Caki2 (cell line): Measurements from ENCODE around the gene CLMP. TPM values are rescaled to one million over a fixed set of nuclear protein-coding genes. Genes with fewer than 3 reads are reported as not detected.
A peak's percentile ranks its signal among the peaks of the same experiment; 100 is the strongest.
"Not testable (repeated sequence)": the region's sequence is repeated elsewhere in the genome, so short reads cannot be mapped to it uniquely, and the experiment has no call there.

Experiments used
- DNase-seq: peaks from one replicate; pipeline ENCODE4 v3.0.0-alpha.2; 2015; ENCODE audit warnings: low read depth
- in situ Hi-C: cut with HindIII; loops from 2 replicates; pipeline ENCODE4 v1.10.0; 2016; ENCODE audit warnings: low sequenced_read_pairs, low pct_unique_long_range_greater_than_20kb, mixed read lengths
- total RNA-seq: library from RNA; depleted of rRNA; stranded (reverse); fragments of >200 nt; shearing (Covaris generic); gene quantifications from 2 replicates; pipeline ENCODE4 v1.2.3, GENCODE V29; 2014; ENCODE audit warnings: low replicate concordance

CLMP gene
- total RNA-seq, 1 experiment from 2014 or later = 1.5 TPM

GRCh38 chr11:123221096-123221561 lies 26.1 kb upstream of the CLMP start:
- DNase-seq = no peak
- in situ Hi-C loops = no loop called here

- DNase-seq = no peak
- in situ Hi-C loops = no loop called here
Observed at GRCh38 chr11:123219066-123219690, 24.1 kb upstream of the CLMP start.

- in situ Hi-C loops = no loop called here
- peak; percentile 49 for DNase-seq
Observed at GRCh38 chr11:123218451-123218850, 23.4 kb upstream of the CLMP start.

- in situ Hi-C loops = no loop called here
- DNase-seq = peak; percentile 68
Observed at GRCh38 chr11:123217897-123218296, 22.8 kb upstream of the CLMP start.

GRCh38 chr11:123216249-123216648 lies 21.2 kb upstream of the CLMP start:
- DNase-seq = no peak
- in situ Hi-C loops = no loop called here

- DNase-seq = no peak
- in situ Hi-C loops = no loop called here
Observed at GRCh38 chr11:123214940-123215339, 19.9 kb upstream of the CLMP start.

- in situ Hi-C loops = no loop called here
- no peak for DNase-seq
Observed at GRCh38 chr11:123214396-123214795, 19.3 kb upstream of the CLMP start.

GRCh38 chr11:123213307-123213771 lies 18.3 kb upstream of the CLMP start:
- DNase-seq = no peak
- in situ Hi-C loops = no loop called here

- in situ Hi-C loops = no loop called here
- no peak for DNase-seq
Observed at GRCh38 chr11:123212406-123212805, 17.4 kb upstream of the CLMP start.

- in situ Hi-C loops = no loop called here
- DNase-seq = no peak
Observed at GRCh38 chr11:123211981-123212380, 16.9 kb upstream of the CLMP start.

GRCh38 chr11:123211149-123211852 lies 16.3 kb upstream of the CLMP start:
- in situ Hi-C loops = no loop called here
- DNase-seq = no peak

GRCh38 chr11:123209591-123209990 lies 14.5 kb upstream of the CLMP start:
- in situ Hi-C loops = no loop called here
- no peak for DNase-seq

GRCh38 chr11:123206791-123207434 lies 11.9 kb upstream of the CLMP start:
- in situ Hi-C loops = no loop called here
- no peak for DNase-seq

- in situ Hi-C loops, DNase-seq: not testable (repeated sequence)
Observed at GRCh38 chr11:123206055-123206454, 11.0 kb upstream of the CLMP start.

GRCh38 chr11:123203934-123204333 lies 8.9 kb upstream of the CLMP start:
- in situ Hi-C loops = no loop called here
- DNase-seq = no peak

GRCh38 chr11:123203471-123203870 lies 8.4 kb upstream of the CLMP start:
- DNase-seq = no peak
- in situ Hi-C loops = no loop called here

GRCh38 chr11:123202155-123203151 lies 7.4 kb upstream of the CLMP start:
- in situ Hi-C loops = no loop called here
- DNase-seq = no peak

GRCh38 chr11:123200264-123200663 lies 5.2 kb upstream of the CLMP start:
- no peak for DNase-seq

More at GRCh38 chr11:123200264-123200663, 5.2 kb upstream of the CLMP start:
- in situ Hi-C loops = no loop called here
